Activated effector memory CD4-positive, alpha-beta T cell treated with Interleukin-2 at 50 U/mL for 16 hours (primary cell): ENCODE measurements around the gene COL4A1.

Experiments
- DNase-seq: peaks from one replicate; pipeline ENCODE4 v3.0.0-alpha.2; 2020

Gene COL4A1

DNA sequence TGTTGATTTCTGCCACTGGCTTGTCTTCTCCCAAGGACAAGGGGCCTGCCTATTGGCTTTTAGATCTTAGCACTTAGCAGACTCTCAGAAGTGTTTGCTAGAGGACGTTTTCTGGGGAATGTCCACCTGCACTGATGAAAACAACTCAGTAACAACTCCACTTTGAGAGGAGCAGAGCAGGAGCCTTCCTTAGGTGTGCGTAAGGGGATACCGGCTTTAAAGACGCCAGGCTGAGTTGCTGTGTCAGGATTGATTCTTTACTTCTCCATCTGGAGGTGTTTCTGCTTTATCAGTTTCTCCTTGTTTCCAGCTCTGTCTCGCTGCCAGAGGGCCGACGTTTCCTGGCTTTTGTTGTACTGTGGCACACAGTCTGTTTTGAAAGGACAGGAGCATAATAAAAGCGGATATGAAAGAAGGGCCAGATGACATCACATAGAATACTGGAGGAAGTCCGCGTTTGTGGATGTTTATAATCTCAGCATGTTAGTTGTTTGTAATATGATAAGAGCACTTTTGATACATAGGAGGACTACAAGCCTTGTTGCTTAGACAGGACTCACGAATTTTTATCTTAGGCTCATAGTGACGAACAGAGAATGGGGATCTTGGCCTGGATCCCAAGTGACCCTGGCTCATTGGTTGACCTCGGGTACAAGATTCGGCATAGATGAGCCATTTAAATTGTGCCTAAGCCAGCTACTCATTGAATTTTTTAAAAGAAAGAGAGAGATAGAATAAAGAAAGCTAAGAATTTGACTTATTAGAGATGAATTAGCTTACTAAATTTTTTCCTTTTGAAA, 34.7 kb upstream of the COL4A1 start:
- no peak for DNase-seq

DNA sequence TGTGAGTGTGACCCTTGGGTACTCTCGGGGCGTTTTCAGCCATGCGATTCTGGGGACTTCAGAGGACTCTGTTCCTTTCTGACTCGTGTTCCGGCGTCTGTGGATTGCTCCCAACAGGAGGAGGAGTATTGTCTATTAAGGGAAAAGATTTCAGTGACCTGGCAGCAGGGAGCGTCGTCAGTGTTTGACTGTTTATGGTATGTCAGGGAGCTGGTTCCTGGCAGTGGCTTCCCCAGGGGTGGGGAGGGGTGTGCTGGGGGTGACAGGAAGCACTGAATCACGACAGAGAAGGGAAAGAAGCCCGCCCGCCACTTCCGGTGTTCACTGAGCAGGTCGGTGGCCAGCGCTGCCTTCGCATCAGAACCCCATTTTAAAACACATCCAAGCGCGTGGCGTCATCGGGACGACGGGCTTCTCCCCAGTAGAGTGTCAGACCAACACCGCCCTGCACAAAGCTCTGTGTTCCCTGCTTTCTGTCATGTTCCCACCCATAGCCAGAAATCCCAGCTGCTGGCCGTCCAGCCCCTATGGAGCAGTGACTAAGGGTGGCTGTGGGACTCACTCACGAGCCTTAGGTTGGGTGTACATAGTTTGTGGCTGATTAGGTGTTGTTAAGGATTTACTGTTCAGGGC, 34.0 kb upstream of the COL4A1 start:
- DNase-seq: peak; percentile 3

GRCh38 chr13:110339975-110340550, 33.1 kb upstream of the COL4A1 start:
- no peak for DNase-seq

GRCh38 chr13:110339263-110339662, 32.3 kb upstream of the COL4A1 start:
- DNase-seq: no peak

GRCh38 chr13:110338441-110339101, 31.6 kb upstream of the COL4A1 start:
- DNase-seq: no peak

GRCh38 chr13:110337247-110337646, 30.3 kb upstream of the COL4A1 start:
- DNase-seq: no peak

- no peak for DNase-seq
Measured at GRCh38 chr13:110336681-110337080, 29.7 kb upstream of the COL4A1 start.

- no peak for DNase-seq
Measured at GRCh38 chr13:110336108-110336507, 29.2 kb upstream of the COL4A1 start.

DNA sequence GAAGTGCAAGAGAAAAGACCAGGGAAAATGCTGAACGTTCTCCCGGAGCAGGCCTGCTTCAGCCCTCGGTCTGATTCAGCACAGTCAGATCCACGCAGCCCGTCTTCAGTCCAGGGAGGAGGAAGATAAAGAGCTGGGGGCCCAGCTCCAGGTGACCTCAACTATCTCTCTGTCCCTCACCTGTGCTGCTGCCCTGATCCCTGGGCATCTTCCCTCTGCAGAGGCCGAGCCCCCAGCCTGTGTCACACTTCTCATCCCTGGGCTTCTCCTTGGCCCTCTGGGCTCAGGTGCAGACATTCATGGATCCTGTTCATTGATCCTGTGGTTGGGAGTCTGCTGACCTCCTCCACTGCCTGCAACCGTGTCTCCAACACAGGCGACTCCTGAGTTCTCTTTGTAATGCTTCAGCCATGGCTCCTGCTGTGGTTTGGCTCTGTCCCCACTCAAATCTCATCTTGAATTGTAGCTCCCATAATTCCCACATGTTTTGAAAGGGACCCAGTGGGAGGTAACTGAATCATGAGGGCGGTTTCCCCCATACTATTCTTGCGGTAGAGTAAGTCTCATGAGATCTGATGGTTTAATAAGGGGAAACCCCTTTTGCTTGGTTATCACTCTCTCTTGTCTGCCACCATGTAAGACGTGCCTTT, 28.0 kb upstream of the COL4A1 start:
- no peak for DNase-seq

- no peak for DNase-seq
Measured at GRCh38 chr13:110334256-110334655, 27.3 kb upstream of the COL4A1 start.

GRCh38 chr13:110333837-110334236, 26.9 kb upstream of the COL4A1 start:
- no peak for DNase-seq

GRCh38 chr13:110332750-110333149, 25.8 kb upstream of the COL4A1 start:
- no peak for DNase-seq

GRCh38 chr13:110331362-110331761, 24.4 kb upstream of the COL4A1 start:
- DNase-seq: no peak

- no peak for DNase-seq
Measured at GRCh38 chr13:110330491-110331011, 23.6 kb upstream of the COL4A1 start.

DNA sequence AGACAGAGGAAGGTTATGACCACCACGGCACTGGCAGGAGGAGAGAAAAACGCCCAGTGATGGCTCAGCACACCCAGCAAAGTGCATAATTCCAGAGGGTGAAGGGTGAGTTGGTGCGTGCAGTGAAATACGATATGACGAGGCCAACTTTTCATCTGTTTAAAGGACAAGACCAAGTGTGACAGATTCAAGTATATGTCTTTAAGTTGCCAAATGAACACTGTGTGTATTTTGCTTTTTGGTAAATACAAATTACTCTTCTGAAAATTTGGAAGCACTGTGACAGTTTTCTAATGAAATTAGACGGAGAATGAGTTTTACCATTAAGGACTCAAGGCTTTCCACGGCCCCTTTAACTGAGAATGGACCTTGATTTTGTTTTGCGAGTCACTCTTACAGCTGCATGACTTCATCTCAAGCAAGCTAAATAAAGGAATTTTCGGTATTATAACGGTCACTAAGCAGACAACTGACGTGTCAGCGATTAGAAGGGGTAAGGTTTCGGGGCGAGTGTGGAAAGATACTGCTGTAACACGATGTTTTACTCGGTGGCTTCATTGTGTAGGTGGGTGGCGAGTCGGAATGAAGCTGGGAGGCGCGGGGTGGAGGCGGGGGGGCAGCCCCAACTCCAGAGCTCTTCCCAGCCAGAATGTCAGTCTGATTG, 23.0 kb upstream of the COL4A1 start:
- no peak for DNase-seq

DNA sequence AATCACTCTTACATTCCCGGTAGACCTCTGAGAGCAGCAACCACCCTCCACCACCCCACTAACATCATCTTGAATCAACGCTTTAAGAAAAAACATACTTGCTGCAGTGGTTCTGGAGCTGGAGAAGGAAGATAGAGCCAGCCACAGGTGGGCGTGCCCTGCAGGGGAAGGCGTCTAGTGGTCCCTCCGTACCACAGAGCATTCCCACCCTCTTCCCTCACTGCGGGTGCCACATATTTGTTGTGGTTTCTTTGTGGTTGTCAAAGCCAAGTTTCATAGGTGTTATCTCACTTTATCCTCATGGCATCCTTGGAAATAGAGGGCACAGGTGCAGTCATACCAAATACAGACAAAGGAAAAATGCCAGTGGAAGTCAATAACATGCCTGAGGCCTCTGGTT, 22.3 kb upstream of the COL4A1 start:
- DNase-seq: no peak

GRCh38 chr13:110328573-110328972, 21.6 kb upstream of the COL4A1 start:
- DNase-seq: no peak

GRCh38 chr13:110327051-110327721, 20.2 kb upstream of the COL4A1 start:
- no peak for DNase-seq

GRCh38 chr13:110326263-110326904, 19.4 kb upstream of the COL4A1 start:
- DNase-seq: no peak

- no peak for DNase-seq
Measured at GRCh38 chr13:110324026-110324749, 17.2 kb upstream of the COL4A1 start.
